GM04504 (cell line): Measurements from ENCODE around the gene JAK3.

Source experiments
- DNase-seq: peaks from one replicate; pipeline ENCODE4 v3.0.0-alpha.2; 2012; ENCODE audit warnings: low read depth

Gene JAK3

DNA sequence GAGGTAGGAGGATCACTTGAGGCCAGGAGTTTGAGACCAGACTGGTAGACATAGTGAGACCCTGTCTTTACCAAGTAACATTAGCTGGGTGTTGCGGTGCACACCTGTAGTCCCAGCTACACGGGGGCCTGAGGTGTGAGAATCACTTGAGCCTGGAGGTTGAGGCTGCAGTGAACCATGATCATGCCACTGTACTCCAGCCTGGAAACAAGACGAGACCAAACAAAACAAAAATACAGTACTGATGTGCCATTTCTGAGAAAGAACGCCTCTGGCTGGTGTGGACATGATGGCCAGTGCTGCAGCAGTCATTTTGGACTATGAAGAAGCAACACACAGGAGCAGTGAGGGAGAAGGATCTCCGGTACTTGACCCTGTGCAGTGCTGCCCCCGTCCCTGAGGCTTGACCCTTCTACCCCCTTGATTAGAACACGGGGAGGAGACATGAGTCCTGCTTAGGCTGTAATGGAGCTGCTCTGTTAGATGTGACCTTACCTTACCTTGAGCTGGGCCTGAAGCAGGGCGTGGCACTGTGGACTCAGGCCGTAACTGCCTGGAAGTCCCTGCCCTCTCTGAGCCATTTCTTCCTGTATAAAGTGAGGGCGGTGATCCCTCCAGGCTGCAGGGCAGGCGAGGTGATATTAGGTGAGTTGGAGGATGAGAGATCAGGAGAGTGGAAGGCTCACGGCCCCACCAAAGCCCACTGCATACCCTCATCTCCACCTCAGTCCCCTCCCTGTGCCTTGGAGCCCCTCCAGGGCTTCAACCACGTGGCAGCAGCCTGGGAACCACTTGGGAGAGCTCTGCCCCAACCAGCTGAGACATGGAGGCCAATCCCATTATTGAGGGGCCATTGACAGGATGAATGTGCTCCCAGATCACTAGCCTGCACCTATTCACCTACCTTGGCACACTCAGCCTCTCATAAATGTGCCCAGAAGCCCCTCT lies 17.9 kb upstream of the JAK3 start:
- no peak for DNase-seq

DNA sequence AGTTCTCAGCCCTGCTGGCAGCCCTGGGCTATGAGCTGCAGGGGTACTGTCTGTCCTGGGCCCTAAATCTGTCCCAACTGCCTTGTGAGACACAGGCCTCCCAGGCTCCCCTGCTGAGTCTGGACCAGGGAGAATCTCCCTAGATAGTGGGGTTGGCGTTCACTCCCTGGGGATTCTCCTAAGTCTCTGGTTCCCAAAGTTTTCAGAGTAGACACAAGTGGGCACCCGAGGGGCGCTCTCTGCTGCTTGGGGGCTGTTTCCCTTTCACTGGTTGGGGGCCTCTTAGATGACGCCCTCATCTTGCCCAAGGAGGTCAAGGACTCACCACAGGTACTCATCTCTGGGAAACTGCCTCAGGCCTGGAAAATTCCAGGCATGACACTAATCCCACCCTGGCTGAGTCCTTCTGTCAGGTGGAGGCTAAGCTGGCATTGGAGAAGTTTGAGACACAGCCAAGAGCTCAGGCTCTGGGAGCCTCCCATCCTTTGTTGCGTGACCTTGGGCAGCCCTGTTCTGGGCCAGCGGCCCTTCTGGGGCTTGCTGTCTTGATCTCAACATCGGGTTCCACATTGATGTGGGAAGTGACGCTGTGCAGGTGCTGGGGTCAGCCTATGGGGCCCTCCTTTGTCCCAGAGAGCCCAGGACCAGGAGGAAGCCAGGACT lies 15.9 kb upstream of the JAK3 start:
- no peak for DNase-seq

DNA sequence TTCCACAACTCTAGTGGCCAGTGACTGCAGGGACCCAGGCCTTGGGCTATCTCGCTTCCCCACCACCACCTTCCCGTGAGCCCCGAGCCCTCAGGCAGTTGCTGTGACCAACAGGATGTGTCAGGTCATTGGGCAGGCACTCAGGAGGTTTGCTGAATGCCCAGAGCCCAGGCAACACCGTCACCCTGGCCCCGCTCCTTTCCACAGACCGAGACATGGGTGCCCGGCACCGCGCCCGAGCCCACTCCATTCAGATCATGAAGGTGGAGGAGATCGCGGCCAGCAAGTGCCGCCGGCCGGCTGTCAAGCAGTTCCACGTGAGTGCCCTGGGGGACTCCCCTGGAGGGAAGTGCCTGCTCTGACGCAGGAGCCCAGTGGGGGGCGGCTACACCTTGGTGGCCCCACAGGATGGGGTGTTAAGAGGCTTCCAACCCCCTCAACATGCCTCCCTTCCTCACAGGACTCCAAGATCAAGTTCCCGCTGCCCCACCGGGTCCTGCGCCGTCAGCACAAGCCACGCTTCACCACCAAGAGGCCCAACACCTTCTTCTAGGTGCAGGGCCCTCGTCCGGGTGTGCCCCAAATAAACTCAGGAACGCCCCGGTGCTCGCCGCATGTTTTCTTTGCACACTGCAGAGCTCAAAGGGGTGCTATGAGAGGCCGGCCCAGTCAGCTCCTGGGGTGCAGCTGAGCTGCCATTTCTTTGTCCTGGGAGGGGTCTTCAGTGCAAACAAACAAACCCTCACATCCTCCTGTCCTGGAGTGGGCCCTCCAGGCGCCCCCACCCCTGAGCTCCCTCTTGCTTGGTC lies 15.1 kb upstream of the JAK3 start:
- no peak for DNase-seq

DNA sequence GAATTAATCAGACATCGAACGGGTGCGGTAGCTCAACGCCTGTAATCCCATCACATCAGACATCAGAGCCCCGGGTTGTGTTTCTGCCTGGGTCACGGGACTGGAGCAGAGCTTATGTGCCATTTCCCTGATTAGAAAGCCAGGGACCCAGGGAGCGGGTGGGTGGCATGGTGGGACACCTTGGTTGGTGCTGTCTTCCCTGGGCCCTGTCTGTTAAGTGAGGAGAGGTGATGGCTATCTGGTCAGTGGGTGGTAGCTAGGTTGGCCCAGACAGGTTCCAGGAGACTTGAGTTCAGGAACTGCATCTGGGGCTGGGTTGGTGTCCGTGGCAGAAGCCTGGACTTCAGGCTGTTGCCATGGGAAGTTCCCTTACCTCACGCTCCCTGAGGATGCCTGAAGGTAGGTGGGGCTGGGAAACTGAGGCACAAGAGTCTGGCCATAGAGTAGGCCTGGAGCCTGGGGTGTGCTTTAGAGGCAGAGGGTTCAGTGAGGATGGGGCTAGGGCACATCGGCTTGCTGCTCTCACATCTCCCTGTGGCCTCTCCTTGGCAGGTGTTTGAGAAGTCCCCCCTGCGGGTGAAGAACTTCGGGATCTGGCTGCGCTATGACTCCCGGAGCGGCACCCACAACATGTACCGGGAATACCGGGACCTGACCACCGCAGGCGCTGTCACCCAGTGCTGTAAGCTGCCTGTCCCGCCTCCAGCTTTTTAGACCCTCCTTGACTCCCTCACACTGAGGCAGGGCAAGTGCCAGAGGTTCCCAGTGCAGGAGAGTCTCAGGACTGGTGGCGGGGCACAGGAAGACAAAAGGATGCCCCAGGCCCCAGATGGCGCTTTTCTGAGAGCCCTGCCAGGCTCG lies 14.0 kb upstream of the JAK3 start:
- DNase-seq = no peak

DNA sequence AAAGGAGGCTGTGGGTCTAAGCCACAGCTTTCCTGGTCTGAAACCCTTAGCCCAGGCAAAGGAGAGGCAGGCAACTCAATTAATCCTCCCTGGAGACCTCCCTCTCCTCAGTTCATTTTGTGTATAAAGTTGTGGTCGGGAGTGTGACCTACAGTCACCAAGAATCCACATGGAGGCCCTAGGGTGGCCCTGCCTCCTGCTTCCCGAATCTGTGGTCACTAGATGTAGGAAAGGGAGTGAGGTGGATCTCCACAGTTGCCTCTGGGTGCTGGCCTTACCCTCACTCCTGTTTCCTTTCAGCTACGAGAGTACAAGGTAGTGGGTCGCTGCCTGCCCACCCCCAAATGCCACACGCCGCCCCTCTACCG lies 13.2 kb upstream of the JAK3 start:
- no peak for DNase-seq

DNA sequence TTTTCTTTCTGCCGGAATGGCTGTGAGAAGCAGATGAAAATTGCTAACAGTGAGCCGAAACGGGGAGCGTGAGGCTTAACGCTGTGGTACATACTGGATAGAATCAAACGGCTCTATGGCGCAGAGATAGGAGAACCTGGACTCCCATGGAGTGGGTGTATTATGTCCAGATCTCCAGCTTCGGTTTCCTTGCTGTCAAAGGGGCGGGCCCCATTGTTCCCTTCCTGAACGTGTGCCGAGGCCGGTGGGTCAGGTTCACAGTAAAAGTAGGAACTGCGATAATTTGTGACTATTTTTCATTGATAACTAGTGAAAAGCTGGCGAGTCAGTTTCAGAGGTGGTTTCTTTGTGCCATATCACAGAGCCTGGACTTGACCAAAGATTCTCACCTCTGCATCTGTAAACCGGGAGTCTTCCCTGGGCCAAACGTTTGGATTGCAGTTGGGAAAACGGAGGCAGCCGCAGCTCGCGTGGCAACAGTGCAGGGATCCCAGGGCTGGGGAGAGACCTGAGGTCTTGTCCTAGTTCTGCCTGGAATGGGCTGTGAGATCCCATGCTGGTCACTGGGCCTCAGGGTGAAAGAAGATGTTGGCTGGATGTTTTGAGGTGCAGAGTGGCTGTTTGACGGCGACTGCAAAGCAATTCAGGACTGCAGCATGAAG lies 12.7 kb upstream of the JAK3 start:
- no peak for DNase-seq

DNA sequence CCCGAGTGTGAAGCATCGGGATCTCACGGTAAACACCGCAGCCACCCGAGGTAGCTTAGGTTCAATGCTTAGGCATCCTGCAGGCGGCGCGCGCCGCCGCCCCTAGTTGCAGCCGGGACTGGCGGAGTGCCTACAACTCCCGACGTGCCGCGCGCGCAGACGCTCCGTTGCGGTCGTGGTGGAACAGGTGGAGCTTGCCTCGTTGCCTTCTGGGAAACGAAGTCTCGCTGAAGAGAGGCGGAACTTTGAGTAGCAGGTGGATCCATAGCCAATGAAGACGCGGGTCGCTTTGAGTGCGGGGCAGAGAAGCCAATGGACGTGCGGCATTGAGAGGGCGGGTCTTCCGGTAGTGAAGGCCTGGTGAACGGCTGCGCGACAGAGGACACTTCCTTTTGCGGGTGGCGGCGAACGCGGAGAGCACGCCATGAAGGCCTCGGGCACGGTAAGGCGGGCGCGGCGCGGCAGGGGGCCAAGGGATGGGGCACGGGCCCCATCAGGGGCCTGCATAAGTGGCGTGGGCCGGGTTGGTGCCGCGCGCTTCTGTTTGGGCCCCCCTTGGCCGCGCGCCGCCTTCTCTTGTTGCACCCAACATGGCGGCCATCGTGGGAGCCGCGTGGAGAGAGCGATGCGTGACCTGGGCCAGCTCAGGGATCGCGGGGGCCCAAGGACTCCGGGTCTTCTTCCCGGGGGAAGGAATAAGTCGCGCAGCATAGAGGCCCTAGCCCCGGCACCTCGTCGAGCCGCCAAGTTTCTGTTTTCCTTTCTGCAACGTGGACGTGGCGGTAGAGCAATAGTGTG lies 11.9 kb upstream of the JAK3 start, which contains the start of gene RPL18A:
TSS of gene RPL18A (plus strand) at position 378 of the 798 bp plus-strand sequence. CDS start at position 425, 47 bp downstream.
- DNase-seq = peak; percentile 100

DNA sequence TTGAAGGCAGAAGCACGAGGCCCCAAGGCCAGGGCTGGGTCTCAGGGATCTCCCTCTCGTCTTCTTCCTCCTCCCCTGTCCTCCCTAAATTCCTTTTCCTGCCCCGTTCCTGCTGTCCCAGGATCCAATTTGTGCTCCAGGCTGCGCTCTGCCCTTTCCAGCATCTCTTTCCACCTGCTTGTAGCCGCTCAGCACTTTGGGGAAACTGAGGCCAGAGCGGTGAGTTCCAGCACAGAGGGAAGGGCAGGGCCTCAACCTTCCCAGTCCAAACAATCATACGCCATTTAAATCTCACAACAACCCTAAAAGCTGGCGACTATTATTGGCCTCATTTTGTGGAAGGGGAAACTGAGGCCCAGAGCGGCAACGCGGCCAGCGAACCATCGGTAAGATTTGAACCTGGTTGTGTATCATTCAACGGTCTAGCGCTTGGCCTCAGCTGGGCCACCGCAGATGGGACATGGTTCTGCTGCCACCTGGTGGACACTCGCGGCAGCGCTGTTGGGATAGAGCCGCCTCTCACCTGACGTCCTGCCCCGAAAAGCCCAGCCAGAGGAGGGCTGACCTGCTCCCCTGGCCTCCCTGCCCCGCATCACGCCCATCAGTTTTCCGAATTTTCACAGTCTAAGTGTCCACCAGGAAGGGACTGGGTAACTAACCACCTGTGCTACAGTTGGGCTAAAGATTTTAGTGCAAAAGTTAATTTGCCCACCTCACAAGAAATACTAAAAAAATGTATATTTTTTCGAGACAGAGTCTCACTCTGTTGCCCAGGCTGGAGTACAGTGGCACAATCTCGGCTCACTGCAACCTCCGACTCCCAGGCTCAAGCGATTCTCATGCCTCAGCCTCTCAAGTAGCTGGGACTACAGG lies 7.7 kb upstream of the JAK3 start:
- DNase-seq = no peak

DNA sequence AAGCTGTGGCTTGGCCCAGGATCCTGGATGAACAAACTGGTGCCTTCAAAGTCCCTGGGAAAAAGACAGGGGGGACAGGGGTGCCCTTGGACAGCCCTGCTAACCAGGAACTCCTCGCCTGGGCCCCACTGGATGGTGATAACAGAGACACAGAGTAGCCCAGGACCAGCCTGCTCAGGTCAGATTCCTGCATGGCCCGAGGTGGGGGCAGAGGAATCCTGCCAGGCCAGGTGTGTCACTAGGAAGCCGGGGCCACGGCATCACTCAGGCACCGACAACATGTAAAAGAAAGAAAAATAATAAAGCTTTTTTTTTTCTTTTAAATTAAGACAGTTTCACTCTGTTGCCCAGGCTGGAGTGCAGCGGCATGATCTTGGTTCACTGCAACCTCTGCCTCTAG lies 6.3 kb upstream of the JAK3 start:
- DNase-seq = no peak

DNA sequence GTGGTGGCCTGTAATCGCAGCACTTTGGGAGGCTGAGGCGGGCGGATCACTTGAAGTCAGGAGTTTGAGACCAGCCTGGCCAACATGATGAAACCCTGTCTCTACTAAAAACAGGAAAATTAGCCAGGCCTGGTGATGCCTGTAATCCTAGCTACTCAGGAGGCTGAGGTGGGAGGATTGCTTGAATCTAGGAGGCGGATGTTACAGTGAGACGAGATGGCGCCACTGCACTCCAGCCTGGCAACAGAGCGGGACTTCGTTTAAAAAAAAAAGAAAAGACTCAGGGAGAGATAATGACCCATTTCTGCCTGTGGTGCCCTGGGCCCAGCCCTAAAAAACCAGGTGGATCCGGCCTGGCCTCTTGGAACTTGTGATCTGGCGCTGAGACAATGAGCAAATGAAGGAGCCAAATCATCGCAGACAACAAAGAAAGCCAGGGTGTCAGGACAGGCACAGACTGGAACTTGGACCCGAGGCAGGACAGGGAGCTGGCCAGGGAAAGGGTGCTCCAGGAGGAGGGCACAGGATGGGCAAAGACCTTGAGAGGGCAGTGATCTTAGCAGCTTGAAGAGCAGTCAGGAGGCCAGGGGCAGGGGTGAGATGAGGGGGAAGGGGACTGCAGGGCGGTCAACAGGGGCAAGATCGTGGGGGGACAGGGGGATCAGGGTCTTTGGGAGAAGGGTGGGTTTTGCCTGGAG lies 962 bp upstream of the JAK3 start:
- no peak for DNase-seq

DNA sequence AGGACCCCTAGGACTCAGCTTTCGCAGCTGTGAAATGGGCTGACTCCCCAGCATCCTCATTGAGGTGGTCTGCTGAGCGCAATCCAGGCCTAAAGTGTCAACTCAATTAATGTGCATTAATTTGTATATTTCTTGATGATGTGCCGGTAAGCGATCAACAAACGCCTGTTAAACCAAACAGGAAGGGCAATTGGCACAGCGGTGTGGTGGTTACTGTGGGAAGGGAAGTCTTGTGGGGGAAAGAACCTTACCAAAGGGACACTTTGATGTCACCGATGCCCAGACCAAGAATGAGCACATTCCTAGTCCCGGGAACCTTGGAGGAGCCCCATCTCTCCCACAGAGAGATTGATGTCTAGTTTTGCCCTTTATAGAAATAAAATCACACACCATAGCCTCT lies 1.6 kb downstream of the JAK3 start:
- DNase-seq = no peak

DNA sequence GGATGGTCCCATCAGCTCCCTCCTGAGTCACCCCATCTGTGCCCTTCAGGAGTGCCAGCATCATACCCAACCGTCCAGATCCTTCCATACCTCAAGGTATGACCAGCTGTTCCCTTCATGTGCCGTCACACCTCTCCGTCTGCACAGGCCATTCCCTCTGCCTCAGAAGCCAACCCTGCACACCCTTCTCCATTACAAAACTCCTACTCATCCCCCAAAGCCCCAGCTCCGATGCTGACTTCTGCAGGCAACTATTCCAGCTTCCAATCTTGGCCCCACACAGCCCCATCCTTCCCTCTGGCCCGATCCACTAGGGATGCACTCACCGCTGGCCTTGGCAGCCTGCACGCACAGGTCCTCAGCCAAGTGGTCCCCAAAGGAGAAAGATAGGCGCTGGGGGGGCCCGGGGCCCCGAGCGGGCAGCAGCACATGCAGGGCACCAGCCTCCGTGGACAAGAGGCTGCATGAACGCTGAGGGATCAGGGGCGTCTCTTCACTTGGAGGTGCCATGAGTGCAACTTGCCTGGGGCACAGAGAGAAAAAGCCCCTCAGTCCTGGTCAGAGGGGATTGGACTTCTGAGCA lies 3.8 kb downstream of the JAK3 start:
- DNase-seq = no peak

DNA sequence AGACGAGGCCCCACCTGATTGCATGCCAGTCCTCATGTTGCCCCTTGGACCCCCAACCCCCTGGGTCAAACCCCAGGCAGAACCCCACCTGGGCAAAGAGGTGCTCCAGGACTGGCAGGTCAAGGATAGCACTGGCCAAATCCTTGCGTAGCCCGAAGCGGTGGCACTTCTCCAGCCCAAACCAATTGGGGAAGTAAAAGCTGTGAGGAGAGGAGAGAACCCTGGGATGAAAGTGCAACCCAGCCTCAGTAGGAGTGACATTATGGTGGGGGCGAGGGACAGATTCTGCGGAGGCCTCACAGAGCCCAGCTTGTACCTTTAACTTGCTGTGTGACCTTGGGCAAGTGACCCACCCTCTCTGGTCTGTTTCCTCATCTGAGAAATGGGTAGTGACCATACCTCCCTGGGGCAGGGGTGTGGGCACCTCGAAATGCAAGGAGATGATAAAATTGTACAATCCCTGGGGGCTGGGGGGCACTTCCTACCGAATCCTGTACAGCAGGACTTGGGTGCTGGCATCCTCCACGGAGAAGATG lies 4.4 kb downstream of the JAK3 start:
- DNase-seq = no peak

DNA sequence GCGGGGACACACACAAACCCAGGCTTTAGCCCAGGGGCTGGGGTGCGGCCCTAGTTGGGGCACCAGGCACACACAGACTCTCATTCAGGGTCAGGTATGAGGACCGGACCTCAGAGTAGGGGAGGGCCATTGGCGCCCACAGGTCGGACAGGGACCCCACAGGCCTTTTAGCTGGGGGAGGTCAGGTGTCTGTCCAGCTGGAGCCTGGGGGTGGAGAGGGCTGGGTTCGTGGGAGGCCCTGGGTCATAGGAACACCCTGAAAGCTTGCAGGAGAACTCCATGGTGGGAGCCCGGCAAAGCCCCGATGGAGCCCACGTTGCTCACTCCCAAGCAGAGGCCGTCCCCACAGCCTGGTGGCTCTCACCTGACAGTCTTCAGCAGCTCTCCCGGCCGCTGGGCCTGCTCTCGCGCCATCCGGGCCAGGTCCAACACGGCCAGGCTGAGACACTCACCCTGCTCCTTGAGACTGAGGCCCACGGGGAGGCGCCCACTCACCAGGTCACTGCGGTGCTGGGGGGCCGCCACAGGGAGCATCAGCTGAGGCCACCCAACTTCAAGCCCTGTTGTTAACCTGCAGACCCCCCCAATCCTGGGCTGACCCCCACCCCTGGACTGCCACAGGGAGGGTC lies 5.0 kb downstream of the JAK3 start:
- no peak for DNase-seq

DNA sequence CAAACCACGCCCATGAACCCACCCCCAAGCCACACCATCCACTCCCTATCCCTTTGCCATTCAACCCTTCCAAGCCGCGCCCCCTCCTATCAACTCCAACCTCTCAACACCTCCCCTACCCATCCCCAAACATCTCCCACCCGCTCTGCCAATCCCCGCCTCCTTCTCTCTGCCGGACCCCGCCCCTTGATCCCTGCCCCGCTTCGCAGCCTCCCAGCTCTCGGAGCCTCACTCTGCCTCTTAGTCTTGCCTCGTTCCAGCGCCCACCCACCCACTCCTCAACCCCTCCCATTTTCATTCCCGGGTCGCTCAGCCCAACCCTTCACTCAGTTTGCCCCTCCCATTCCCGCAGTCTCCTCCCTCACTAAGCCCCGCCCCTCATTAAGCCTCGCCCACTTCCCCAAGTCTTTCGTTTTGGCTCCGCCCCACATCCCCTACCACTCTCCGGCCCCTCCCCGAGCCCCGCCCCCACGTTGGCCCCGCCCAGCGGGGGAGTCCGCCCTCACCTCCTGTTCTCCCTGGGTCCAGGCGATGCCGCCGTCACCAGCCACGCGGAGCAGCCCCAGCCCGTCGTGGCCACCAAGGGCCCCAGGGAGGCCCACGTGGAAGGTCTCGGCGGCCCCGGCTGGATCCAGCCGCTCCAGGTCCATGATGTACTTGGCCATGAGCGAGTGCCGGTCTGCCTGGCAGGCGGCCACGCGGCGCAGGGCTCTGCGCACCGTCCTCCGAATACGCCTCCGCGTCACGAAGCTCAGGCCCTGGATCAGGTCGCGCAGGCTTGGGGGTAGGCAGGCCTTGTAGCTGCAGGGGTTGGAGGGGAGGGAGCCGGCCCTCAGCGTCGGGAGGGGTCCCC lies 5.7 kb downstream of the JAK3 start:
- no peak for DNase-seq

DNA sequence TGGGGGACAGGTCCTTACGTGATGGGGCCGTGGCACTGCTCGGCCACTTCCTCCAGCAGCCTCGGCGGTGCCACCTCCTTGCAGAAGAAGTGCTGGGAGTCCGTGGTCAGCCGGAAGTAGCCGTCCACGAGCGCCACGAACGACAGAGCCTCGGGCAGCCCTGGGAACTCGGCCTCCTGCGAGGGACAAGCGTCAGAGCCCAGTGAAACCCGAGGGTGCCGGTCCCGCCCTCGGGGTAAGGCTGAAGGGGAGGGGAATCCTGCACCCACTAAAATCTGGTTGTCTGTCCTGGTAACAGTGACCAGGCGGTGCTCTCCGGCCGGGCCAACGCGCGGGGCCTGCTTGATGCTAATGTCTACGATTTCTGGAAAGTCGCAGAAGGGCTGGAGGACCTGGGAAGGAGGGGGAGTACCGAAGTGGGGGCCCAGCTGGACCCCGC lies 6.4 kb downstream of the JAK3 start:
- DNase-seq = no peak
